HG02938 (cell line): Measurements from ENCODE around the gene RASAL3.
"Not testable (repeated sequence)": the region's sequence is repeated elsewhere in the genome, so short reads cannot be mapped to it uniquely, and the experiment has no call there.

Experiments used
- ATAC-seq: cut with Tn5 transposase; IDR thresholded peaks from one replicate; pipeline ENCODE4 v1.9.1; 2021; ENCODE audit warnings: mild to moderate bottlenecking, moderate library complexity; ENCODE audit not compliant: unreplicated experiment

Gene RASAL3

DNA sequence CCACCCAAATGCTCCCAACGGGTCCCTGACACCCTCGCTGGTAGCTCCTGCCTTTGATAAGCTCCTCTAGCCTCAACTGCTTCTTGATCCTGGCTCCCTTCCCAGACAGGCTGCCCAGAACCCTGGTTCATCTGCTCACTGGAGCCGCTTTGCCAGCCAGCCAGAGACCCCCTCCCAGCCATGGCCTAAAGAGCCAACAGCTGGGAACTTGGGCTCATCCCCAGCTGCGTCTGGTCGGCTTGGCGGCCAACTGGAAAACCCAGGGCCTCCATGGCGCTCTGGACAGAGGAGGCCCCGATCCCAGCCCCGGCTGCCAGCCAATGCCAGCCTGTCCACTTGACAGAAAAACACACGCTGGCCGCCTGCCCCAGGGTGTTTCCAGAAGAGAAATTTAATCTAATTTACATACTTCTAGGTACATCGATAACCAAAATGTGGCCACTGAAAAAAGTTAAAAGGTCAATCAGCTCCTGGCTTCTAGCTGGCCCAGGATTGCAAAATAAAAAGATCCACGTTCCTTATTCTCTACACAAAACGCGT, 42.6 kb downstream of the RASAL3 start:
- ATAC-seq = no peak

GRCh38 chr19:15421136-15421695, 43.1 kb downstream of the RASAL3 start:
- ATAC-seq = no peak

GRCh38 chr19:15419413-15420025, 44.8 kb downstream of the RASAL3 start:
- no peak for ATAC-seq

DNA sequence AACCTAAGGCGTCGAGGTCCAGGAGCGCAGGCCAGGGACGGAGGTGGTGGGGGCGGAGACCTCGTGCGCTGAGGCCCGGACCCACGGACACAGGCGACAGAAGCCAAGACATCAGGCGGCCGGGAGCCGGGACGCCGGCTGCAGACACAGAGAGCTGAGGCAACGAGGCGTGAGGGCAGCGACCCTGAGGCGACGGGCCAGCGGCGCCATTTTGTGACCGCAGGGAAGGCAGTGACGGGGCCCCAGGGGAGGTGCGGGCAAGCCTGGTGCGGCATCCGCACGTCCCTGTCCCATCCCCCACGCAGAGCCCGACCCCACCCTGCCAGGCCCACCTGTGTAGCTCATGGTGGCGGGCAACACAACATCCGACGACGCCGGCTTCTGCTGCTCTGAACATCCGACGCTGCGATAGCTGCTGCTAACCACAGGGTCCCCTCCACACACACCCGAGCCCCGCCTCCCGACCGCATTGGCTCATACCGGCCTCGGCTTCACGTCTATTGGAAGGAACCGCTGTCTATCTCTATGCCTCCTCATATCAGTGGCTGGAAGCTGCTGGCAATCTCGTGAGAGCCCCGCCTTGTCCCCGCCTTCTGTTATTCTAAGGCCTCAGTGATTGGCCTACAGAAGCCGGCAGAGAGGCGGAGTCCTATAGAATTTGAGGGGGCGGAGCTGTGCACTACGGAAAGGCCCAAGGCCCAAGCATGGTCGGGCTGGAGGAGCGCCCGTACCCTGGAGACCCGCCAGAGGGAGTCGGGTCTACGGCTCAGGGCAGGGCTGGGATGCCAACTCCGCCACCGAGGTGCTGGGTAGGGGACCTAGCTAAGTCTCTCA, 45.5 kb downstream of the RASAL3 start, which contains the start of gene AKAP8L:
Gene AKAP8L (minus strand): TSS at position 410 of the 834 bp plus-strand sequence. CDS start 65 bp downstream, at position 345.
- ATAC-seq = peak; percentile 92

DNA sequence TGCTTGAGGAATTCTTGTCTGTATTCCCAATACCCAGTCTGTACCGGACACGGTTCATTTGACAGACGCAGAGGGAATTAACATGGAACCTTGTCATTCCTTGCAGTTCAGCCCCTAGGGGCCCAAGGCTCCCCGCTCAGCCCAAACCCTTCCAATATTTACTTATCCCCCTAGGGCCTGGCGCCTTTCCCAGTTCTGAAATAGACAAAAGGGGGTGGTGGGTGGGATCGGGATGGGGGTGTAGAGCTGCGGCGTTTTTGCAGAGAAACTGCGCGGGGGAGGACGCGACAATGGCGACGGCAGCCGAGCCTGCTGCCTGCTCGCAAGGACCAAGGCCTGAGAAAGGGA, 46.1 kb downstream of the RASAL3 start:
- ATAC-seq = no peak

GRCh38 chr19:15417699-15418098, 46.6 kb downstream of the RASAL3 start:
- ATAC-seq = no peak

GRCh38 chr19:15412832-15413231, 51.5 kb downstream of the RASAL3 start:
- no peak for ATAC-seq

GRCh38 chr19:15411351-15411750, 53.0 kb downstream of the RASAL3 start:
- not testable (repeated sequence) for ATAC-seq

DNA sequence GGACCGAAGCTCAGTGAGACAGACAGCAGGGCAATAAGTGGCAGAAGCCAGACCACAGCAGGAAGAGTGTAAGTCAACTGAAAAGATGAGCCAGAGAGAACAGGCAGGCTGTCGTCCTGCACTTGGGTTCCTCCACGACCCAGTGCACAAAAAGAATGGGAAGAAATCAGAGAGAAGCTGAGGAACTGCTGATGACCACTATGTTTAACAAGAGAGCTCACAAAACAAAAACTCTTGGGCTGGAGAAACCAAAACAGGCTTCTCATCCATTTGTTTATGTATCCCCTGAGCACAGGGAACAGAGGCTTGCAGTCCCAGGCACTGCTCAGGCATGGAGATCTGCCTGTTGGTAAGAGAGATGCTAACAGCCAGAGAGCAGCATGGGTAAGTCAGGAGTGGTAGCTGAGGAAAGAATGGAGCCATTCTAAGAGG, 59.5 kb downstream of the RASAL3 start:
- ATAC-seq = no peak

DNA sequence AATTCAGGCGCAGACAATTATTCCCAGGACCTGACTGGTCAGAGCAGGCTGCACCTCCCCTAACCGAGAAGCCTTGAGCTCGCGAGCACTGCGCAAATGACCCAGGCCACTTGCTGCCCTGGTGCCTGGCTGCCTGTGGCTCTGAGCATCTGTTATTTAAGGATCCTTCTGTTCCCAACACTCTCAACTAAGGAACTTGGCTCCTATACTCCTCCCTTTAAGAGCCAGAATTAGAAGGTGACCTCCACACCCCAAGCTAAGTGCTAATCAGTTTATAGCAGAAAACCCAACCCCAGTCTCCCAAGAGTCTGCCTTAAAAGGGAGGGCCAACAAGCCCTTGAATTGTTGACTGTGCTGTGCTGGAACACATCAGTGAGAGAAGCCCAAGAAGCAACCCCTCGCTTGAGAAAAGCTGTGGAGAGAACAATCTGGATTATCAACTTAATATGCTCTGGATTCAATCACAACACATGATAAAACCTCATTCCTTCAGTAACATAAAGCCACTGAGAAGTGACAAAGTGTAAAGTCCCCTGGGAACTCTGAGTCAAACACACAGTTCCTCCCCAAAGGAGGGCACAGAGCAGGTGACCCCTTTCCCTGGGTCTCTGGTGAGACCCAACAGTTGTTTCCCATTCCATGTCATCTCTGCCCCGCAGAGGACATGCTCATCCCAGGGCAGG, 60.1 kb downstream of the RASAL3 start:
- no peak for ATAC-seq

- ATAC-seq = no peak
Measured at GRCh38 chr19:15403151-15403531, 61.2 kb downstream of the RASAL3 start.

- no peak for ATAC-seq
Measured at GRCh38 chr19:15402411-15403150, 61.8 kb downstream of the RASAL3 start.
